ENCODE data around the gene DUS4L. TPM values are rescaled to one million over a fixed set of nuclear protein-coding genes. Genes with fewer than 3 reads are reported as not detected.

Gene DUS4L
- total and polyA plus RNA-seq, 2 experiments from 2014 or later = 5.4 to 12.5 TPM

GRCh38 chr7:107591421-107591820, 27.6 kb downstream of the DUS4L start:
- WGBS (ENCODE audit: low lambda C conversion rate, missing lambda C conversion rate) = 73% methylated on average over 3 of the region's 3 CpGs
- no peak for TF ChIP-seq EZH2 (IDR thresholded peaks at IDR 0.05; ENCODE audit: borderline replicate concordance)
- no peak for TF ChIP-seq CTCF (IDR thresholded peaks at IDR 0.05; ENCODE audit: poor library complexity)
- TF ChIP-seq EZH2phosphoT487 (IDR thresholded peaks at IDR 0.05; ENCODE audit: low read depth, severe bottlenecking, unreplicated experiment) = no peak
- Histone ChIP-seq H3K9me2 (replicated peaks; ENCODE audit: insufficient read depth) (no peaks in the 10 kb centered on the region), H2AFZ (no peak overlapping the region), H3K36me3 (replicated peaks; ENCODE audit: insufficient read depth, low read depth) (no peaks in the 10 kb centered on the region), H3K79me2 (no peaks in the 10 kb centered on the region), H3K4me2 (no peak overlapping the region), H4K20me1 (ENCODE audit: insufficient read depth, poor library complexity, severe bottlenecking) (no peaks in the 10 kb centered on the region), H3K9me3 (ENCODE audit: low read depth) (no peaks in the 10 kb centered on the region), H3K4me1 (ENCODE audit: insufficient read depth) (no peaks in the 10 kb centered on the region), H3K4me3 (no peak overlapping the region), H3K27ac (no peak overlapping the region), H3K27me3 (no peaks in the 10 kb centered on the region)
- DNase-seq (ENCODE audit: low spot score) = no peak

GRCh38 chr7:107592361-107593024, 28.7 kb downstream of the DUS4L start:
- no peak for DNase-seq (ENCODE audit: low spot score)
- no peak for TF ChIP-seq EZH2 (IDR thresholded peaks at IDR 0.05; ENCODE audit: borderline replicate concordance)
- no peak for TF ChIP-seq EZH2phosphoT487 (IDR thresholded peaks at IDR 0.05; ENCODE audit: low read depth, severe bottlenecking, unreplicated experiment)
- no peak for TF ChIP-seq CTCF (IDR thresholded peaks at IDR 0.05; ENCODE audit: poor library complexity)
- no peaks in the 10 kb centered on the region for H3K9me3 ChIP-seq (ENCODE audit: low read depth)
- H3K27ac ChIP-seq = no peak overlapping the region
- no peaks in the 10 kb centered on the region for H3K36me3 ChIP-seq (replicated peaks; ENCODE audit: insufficient read depth, low read depth)
- H3K4me1 ChIP-seq (ENCODE audit: insufficient read depth) = no peaks in the 10 kb centered on the region
- H3K4me3 ChIP-seq = no peak overlapping the region
- H4K20me1 ChIP-seq (ENCODE audit: insufficient read depth, poor library complexity, severe bottlenecking) = no peaks in the 10 kb centered on the region
- no peaks in the 10 kb centered on the region for H3K79me2 ChIP-seq
- no peaks in the 10 kb centered on the region for H3K9me2 ChIP-seq (replicated peaks; ENCODE audit: insufficient read depth)
- H2AFZ ChIP-seq = no peak overlapping the region
- 97% methylated on average over 5 of the region's 5 CpGs for WGBS (ENCODE audit: low lambda C conversion rate, missing lambda C conversion rate)
- no peak overlapping the region for H3K4me2 ChIP-seq
- no peaks in the 10 kb centered on the region for H3K27me3 ChIP-seq

- no peak for TF ChIP-seq EZH2 (IDR thresholded peaks at IDR 0.05; ENCODE audit: borderline replicate concordance)
- no peak for TF ChIP-seq CTCF (IDR thresholded peaks at IDR 0.05; ENCODE audit: poor library complexity)
- no peak for TF ChIP-seq EZH2phosphoT487 (IDR thresholded peaks at IDR 0.05; ENCODE audit: low read depth, severe bottlenecking, unreplicated experiment)
- Histone ChIP-seq H3K27me3 (no peaks in the 10 kb centered on the region), H2AFZ (no peak overlapping the region), H3K9me2 (replicated peaks; ENCODE audit: insufficient read depth) (no peaks in the 10 kb centered on the region), H3K79me2 (no peaks in the 10 kb centered on the region), H3K36me3 (replicated peaks; ENCODE audit: insufficient read depth, low read depth) (no peaks in the 10 kb centered on the region), H4K20me1 (ENCODE audit: insufficient read depth, poor library complexity, severe bottlenecking) (no peaks in the 10 kb centered on the region), H3K4me1 (ENCODE audit: insufficient read depth) (no peaks in the 10 kb centered on the region), H3K4me3 (no peak overlapping the region), H3K4me2 (no peak overlapping the region), H3K9me3 (ENCODE audit: low read depth) (no peaks in the 10 kb centered on the region), H3K27ac (no peak overlapping the region)
- no peak for DNase-seq (ENCODE audit: low spot score)
- 86% methylated on average over 1 of the region's 1 CpG for whole genome bisulfite sequencing (ENCODE audit: low lambda C conversion rate, missing lambda C conversion rate)
These were observed 29.2 kb downstream of the DUS4L start for GRCh38 chr7:107593025-107593410.
